ENCODE measurements around the gene DNER. TPM values are rescaled to one million over a fixed set of nuclear protein-coding genes. Genes with fewer than 3 reads are reported as not detected.

DNER gene
- total and polyA plus RNA-seq, 2 donors (not counting 3 experiments of a cell fraction or from before 2014, with no cell fraction given): 0.01 TPM; not detected in 1

- no peak overlapping the region for H3K4me2 ChIP-seq (ENCODE audit: insufficient read depth, low read length)
- H3K36me3 ChIP-seq (ENCODE audit: control insufficient read depth in 2 of 2, extremely low read depth in 1 of 2, insufficient read depth in 2 of 2, low read length in 2 of 2): no peaks in the 10 kb centered on the region
- DNase-seq (ENCODE audit: low read depth, low spot score): peak; percentile 54
- no peak for FAIRE-seq
- ChIA-PET POLR2A (interaction anchor here (1.2 kb wide), 1 partner anchor 156 kb away, joined by 6 read pairs; no protein-coding TSS in a partner anchor), CTCF (interaction anchor here (0.6 to 7.0 kb wide), 48 partner anchors 8 to 1913 kb away, joined by 3 to 403 read pairs (median 4); partner anchors contain the start of gene DNER)
- dilution Hi-C loops (cut with MboI; ENCODE audit: extremely low pct_ligation_motif_present, low sequenced_read_pairs) (no loop called here), intact Hi-C loops (cut with micrococcal nuclease) (loop anchor here (1.0 to 10.0 kb wide), 4 partner anchors 156 to 1547 kb away; no protein-coding TSS in a partner anchor)
- no peaks in the 10 kb centered on the region for H3K4me1 ChIP-seq (ENCODE audit: control insufficient read depth, extremely low read depth, insufficient read depth, low read length)
- H3K27me3 ChIP-seq (ENCODE audit: control insufficient read depth in 2 of 2, insufficient read depth in 2 of 2, low read length in 2 of 2): no peaks in the 10 kb centered on the region
- H3K9me3 ChIP-seq (replicated peaks; ENCODE audit: control insufficient read depth, insufficient read depth, low read length): no peaks in the 10 kb centered on the region
- no peaks in the 10 kb centered on the region for H3K9me1 ChIP-seq (replicated peaks; ENCODE audit: control insufficient read depth, extremely low read depth, insufficient read depth, low read length)
- no TSS peak for BruUV-seq (replicated peaks)
- H4K20me1 ChIP-seq (replicated peaks; ENCODE audit: control insufficient read depth, extremely low read depth, insufficient read depth, low read length): no peaks in the 10 kb centered on the region
- no peak overlapping the region for H3K9ac ChIP-seq (replicated peaks; ENCODE audit: extremely low read depth, insufficient read depth, low read length)
- no peaks in the 10 kb centered on the region for H3K79me2 ChIP-seq (ENCODE audit: control insufficient read depth, insufficient read depth, low read length)
- H2AFZ ChIP-seq (ENCODE audit: low read depth, low read length): no peak overlapping the region
- no peak overlapping the region for H3K27ac ChIP-seq (ENCODE audit: insufficient read depth, low read depth, low read length)
- no peak overlapping the region for H3K4me3 ChIP-seq (replicated peaks in 1 of 3; ENCODE audit: insufficient read depth in 1 of 3, low read depth in 1 of 3, low read length in 3 of 3)
- TF ChIP-seq POLR2A (IDR thresholded peaks at IDR 0.05; ENCODE audit: low read depth, low read length): no peak
- TF ChIP-seq MYC (IDR thresholded peaks at IDR 0.05; ENCODE audit: low read depth, low read length): no peak
- TF ChIP-seq CTCF (IDR thresholded peaks at IDR 0.05; ENCODE audit: extremely low read depth in 1 of 2, insufficient read depth in 1 of 2, low read depth in 1 of 2, low read length in 2 of 2): peak; percentile 23 to 30
- TF ChIP-seq GATA2 (IDR thresholded peaks at IDR 0.05; ENCODE audit: insufficient read depth, insufficient read length, low read depth, low read length): no peak
- no peak for TF ChIP-seq EZH2 (IDR thresholded peaks at IDR 0.05; ENCODE audit: borderline replicate concordance, low read depth, low read length, severe bottlenecking)
- TF ChIP-seq JUN (IDR thresholded peaks at IDR 0.05; ENCODE audit: borderline replicate concordance, insufficient read depth, insufficient read length, low read depth): no peak
- no peak for TF ChIP-seq MAX (IDR thresholded peaks at IDR 0.05; ENCODE audit: insufficient read depth, insufficient read length)
- no peak for TF ChIP-seq FOS (IDR thresholded peaks at IDR 0.05; ENCODE audit: borderline replicate concordance, insufficient read depth, low read length)
Measured at GRCh38 chr2:229431327-229431954, 282.9 kb downstream of the DNER start.
